Neutrophil (primary cell): ENCODE measurements around the gene NFE2L1.

ENCODE experiments used
- H3K27ac ChIP-seq: fragments of 200-600 bp; sonication (generic); 2 replicates; pipeline ENCODE4 v1.5.1; 2016; ENCODE audit warnings: mild to moderate bottlenecking, moderate library complexity
- H3K27me3 ChIP-seq: fragments of 200-600 bp; sonication (generic); 2 replicates; pipeline ENCODE4 v1.6.0; 2016; ENCODE audit warnings: mild to moderate bottlenecking
- H3K36me3 ChIP-seq: fragments of 200-600 bp; sonication (generic); 2 replicates; pipeline ENCODE4 v1.5.1; 2017
- H3K4me1 ChIP-seq, 2 experiments: fragments of 200-600 bp in 1 of 2; sonication (generic) in 1 of 2; 1 replicate in 1 of 2; 2 replicates in 1 of 2; pipeline versions ENCODE4 v1.5.1 to v1.6.1; 2013 to 2016; ENCODE audit warnings: low read depth in 1 of 2, low read length in 1 of 2, mild to moderate bottlenecking in 1 of 2, moderate library complexity in 1 of 2; ENCODE audit not compliant: control insufficient read depth in 1 of 2, insufficient read depth in 1 of 2
- H3K4me3 ChIP-seq, 2 experiments: fragments of 200-600 bp in 1 of 2; sonication (generic) in 1 of 2; 1 replicate in 1 of 2; 2 replicates in 1 of 2; pipeline ENCODE4 v1.5.1; 2013 to 2016; ENCODE audit warnings: low read depth in 1 of 2, low read length in 1 of 2, mild to moderate bottlenecking in 1 of 2, moderate library complexity in 1 of 2
- H3K9me3 ChIP-seq: fragments of 200-600 bp; sonication (generic); 2 replicates; pipeline ENCODE4 v1.5.1; 2016
- TF ChIP-seq, protein P1 (sequence below): fragments of 200-600 bp; sonication (generic); IDR thresholded peaks from 2 replicates; pipeline ENCODE4 v1.5.1; 2016; ENCODE audit warnings: antibody characterized with exemption

NFE2L1 gene

DNA sequence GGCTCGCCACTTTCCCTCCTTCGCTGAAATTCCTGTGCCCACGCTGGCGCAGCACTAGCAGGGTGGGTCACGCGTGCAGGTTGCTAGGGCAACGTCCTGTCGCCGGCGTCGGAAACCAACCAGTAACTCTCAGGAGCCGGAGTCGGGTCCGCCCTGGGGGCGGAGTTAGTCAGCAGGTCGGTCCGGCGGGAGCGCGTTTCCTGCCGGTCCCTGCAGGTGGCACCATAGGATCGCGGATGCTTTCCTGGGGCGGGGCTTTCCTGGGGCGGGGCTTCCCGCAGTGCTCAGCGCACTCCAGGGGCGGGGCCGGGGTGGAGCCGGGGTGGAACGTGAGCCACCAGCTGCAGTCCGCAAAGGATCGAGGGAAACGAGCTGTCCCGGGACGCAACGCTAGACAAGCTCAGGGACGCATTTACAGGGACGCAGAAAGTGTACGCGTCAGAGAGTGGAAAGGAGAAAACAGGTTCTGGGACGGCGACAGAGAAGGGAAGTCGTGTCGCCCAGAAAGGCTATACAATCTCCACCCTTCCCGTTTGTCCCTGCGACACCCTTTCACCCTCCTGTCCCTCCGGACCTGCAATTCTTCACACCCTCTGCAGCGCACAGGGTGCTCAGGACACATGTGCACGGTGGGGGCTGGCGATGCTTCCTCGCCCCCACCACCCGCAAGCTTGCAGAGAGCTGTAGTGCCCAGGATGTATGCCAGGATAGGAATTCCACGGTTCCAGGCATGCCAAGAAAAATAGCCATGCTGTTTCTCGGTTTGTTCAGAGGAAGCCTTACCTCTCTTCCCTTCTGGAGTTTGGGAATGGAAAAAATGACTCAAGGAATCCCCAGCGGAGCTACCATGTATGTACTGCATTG lies 22.9 kb upstream of the NFE2L1 start:
- H3K27me3 ChIP-seq = peaks cover 77% of the 10 kb centered on the region
- H3K36me3 ChIP-seq = no peaks in the 10 kb centered on the region
- H3K4me3 ChIP-seq = peak overlapping the region; percentile 65 to 74
- H3K4me1 ChIP-seq = peaks cover 43 to 55% of the 10 kb centered on the region in 2 experiments
- H3K27ac ChIP-seq = peak overlapping the region; percentile 40
- TF ChIP-seq, protein P1, sequence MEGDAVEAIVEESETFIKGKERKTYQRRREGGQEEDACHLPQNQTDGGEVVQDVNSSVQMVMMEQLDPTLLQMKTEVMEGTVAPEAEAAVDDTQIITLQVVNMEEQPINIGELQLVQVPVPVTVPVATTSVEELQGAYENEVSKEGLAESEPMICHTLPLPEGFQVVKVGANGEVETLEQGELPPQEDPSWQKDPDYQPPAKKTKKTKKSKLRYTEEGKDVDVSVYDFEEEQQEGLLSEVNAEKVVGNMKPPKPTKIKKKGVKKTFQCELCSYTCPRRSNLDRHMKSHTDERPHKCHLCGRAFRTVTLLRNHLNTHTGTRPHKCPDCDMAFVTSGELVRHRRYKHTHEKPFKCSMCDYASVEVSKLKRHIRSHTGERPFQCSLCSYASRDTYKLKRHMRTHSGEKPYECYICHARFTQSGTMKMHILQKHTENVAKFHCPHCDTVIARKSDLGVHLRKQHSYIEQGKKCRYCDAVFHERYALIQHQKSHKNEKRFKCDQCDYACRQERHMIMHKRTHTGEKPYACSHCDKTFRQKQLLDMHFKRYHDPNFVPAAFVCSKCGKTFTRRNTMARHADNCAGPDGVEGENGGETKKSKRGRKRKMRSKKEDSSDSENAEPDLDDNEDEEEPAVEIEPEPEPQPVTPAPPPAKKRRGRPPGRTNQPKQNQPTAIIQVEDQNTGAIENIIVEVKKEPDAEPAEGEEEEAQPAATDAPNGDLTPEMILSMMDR = peak; percentile 100
- no peaks in the 10 kb centered on the region for H3K9me3 ChIP-seq

DNA sequence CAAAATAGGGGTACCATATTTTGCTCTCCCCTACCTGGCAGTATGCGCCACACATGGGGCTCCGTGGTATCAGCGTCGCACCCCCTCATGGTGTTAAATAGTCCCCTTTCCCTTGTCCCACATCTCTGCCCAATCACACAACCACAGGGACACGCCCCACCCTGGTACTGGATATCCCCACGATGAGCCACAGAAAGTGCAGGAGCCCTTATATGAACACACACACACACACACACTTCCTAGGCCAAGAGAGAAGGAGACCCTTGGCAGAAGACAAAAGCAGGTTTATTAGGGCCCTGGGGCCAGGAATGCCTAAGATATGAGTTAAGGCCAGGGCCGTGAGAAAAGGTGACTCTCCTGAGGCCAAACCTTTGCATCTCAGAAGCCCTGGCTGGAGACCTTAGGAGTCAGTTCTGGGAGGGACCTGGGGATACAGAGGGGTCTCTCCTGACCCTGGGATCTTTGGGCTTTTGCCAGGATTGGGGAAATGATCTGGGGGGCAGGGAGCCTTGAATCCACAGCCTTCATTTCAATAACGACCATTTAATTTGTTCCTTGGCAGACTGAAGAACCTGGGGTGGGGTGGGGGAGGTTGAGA lies 22.2 kb upstream of the NFE2L1 start:
- H3K4me1 ChIP-seq = peaks cover 43 to 54% of the 10 kb centered on the region in 2 experiments
- no peak overlapping the region for H3K27ac ChIP-seq
- H3K36me3 ChIP-seq = no peaks in the 10 kb centered on the region
- H3K9me3 ChIP-seq = no peaks in the 10 kb centered on the region
- peaks cover 85% of the 10 kb centered on the region for H3K27me3 ChIP-seq
- TF ChIP-seq, protein P1 = no peak
- H3K4me3 ChIP-seq = peak overlapping the region in 1 of 2 experiments; percentile 74

DNA sequence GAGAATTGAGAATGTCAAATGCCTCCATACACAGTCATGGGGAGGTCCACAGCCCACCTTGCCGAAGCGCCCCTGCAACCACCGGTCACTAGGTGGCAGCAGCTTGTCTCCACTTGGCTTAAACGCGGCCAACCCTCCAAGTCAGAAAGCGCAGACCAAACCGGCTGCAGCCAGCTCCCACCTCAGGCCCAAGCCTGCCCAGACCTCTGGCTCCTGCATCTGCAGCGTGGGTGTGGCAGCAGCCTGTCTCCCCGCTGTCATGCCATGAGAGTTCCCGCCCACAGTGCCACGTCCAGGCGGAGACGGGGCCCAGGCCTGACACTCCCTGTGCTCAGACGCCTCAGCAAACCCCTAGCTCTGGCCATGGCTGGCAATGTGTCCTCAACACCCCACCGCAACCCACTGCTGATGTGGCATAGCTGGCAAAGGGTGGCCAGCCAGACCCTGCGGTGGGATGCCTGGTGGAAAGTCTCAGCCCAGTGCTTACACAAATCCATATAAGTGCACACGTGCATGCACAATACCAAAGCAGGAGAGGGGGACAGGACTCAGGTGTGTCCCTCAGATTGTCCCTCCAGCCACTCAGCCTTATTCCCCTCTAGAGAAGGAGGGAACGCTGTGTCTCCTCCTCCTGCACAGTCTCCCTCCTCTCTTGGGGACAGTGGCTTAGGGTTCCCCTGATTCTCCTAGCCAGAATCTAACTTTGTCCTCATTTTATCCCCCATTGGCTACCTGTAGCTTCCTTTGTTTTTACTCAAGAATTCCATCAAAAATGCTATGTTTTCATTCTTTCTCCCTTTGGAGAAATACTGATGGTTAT lies 21.4 kb upstream of the NFE2L1 start:
- H3K4me1 ChIP-seq = peaks cover 36 to 47% of the 10 kb centered on the region in 2 experiments
- peaks cover 92% of the 10 kb centered on the region for H3K27me3 ChIP-seq
- H3K4me3 ChIP-seq = no peak overlapping the region
- H3K27ac ChIP-seq = no peak overlapping the region
- no peaks in the 10 kb centered on the region for H3K9me3 ChIP-seq
- no peaks in the 10 kb centered on the region for H3K36me3 ChIP-seq
- TF ChIP-seq, protein P1 = peak; percentile 63

DNA sequence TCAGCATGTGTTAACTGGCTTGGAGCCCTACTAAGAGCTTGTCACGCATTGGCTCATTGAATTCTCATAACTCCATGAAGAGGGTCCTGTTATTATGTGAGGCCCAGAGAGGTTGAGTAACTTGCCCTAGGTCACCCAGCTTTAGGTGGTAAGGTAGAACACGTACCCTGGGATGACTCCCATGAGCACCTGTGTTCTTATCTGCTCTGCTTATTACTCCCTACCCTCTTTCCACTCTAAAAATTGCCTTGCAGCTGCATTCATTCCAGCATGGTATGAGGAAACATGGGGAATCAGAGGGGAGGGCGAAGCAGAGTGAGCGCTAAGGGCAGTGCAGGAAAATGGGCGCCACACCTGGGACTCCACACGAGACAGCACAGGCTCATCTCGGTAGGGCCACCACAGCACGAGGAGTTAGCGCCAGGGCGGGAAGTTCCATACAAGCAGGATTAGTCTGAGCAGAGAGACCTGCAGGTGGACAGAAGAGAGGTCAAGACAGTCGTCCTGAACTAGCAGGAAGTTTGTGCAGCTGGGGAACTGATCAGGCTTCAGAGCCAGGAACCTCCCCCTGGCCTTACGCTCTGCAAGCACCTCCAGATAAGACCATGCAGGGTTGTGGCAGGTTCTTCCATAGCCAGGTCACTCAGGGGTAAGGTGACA lies 20.7 kb upstream of the NFE2L1 start:
- Histone ChIP-seq H3K9me3 (no peaks in the 10 kb centered on the region), H3K4me3 (no peak overlapping the region), H3K27ac (no peak overlapping the region), H3K36me3 (no peaks in the 10 kb centered on the region), H3K4me1 (peaks cover 29 to 39% of the 10 kb centered on the region in 2 experiments), H3K27me3 (peaks cover 94% of the 10 kb centered on the region)
- TF ChIP-seq, protein P1 = no peak

DNA sequence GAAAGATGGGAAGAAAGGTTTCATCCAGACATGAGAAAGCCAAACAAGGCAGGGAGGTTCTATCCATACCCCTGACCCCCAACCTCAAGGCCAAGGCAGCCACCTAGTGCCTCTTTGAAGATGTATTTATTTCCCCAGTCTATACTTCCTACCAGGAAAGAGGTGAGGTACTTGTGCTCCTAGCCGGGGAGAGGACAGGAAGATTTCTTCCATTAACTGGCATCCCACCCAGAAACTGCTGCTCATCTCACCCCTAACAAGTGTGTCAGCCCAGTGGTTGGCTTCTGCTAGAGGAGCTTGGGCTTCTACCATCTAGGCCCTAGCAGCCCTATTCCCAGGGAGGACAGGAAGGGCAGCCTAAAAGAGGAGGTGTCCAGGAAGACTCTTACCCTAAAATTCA lies 19.4 kb upstream of the NFE2L1 start:
- no peaks in the 10 kb centered on the region for H3K36me3 ChIP-seq
- TF ChIP-seq, protein P1 = no peak
- H3K4me1 ChIP-seq = peaks cover 24 to 27% of the 10 kb centered on the region in 2 experiments
- H3K9me3 ChIP-seq = no peaks in the 10 kb centered on the region
- no peak overlapping the region for H3K4me3 ChIP-seq
- H3K27ac ChIP-seq = no peak overlapping the region
- H3K27me3 ChIP-seq = peaks cover 94% of the 10 kb centered on the region
